Measurements from ENCODE around the gene AMELX.

GRCh38 chrX:11341274-11342201 lies 48.3 kb downstream of the AMELX start:
- TF ChIP-seq EZH2 (IDR thresholded peaks at IDR 0.05) = no peak
- no peak for TF ChIP-seq POLR2AphosphoS5 (IDR thresholded peaks at IDR 0.05; ENCODE audit: borderline replicate concordance, low read depth, low read length)

Measured in SK-N-MC (cell line).